Bronchial epithelial cell (primary cell): ENCODE results near the gene LYPD6B. TPM values are rescaled to one million over a fixed set of nuclear protein-coding genes. Genes with fewer than 3 reads are reported as not detected.

Source experiments
- DNase-seq: peaks from one replicate; pipeline ENCODE4 v3.0.0-alpha.2; 2010; ENCODE audit warnings: low read depth
- FAIRE-seq: peaks from 2 replicates; lab custom pipeline; 2011; peaks lifted over from hg19 to GRCh38; lab: Jason Lieb, UNC
- H3K27me3 ChIP-seq: 2 replicates; pipeline ENCODE4 v1.5.1; 2011; ENCODE audit warnings: low read length; ENCODE audit not compliant: control insufficient read depth, insufficient read depth
- H3K36me3 ChIP-seq: 2 replicates; pipeline ENCODE4 v1.5.1; 2011; ENCODE audit warnings: low read length; ENCODE audit not compliant: control insufficient read depth, insufficient read depth
- H3K4me3 ChIP-seq: 2 replicates; pipeline ENCODE4 v1.5.1; 2011; ENCODE audit warnings: mild to moderate bottlenecking, low read depth, low read length, control low read depth
- total RNA-seq: library from RNA; depleted of rRNA; stranded (reverse); fragments of >200 nt; gene quantifications from 2 replicates; pipeline ENCODE4 v1.2.1, GENCODE V29; 2014
- TF ChIP-seq, protein P1 (sequence below): IDR thresholded peaks from 2 replicates; pipeline ENCODE4 v1.5.1; 2011; ENCODE audit warnings: mild to moderate bottlenecking, moderate library complexity, low read length, control low read depth, inconsistent platforms; ENCODE audit not compliant: insufficient read depth, severe bottlenecking

Gene LYPD6B
- total RNA-seq, 1 donor from 2014 or later = 14.7 TPM

DNA sequence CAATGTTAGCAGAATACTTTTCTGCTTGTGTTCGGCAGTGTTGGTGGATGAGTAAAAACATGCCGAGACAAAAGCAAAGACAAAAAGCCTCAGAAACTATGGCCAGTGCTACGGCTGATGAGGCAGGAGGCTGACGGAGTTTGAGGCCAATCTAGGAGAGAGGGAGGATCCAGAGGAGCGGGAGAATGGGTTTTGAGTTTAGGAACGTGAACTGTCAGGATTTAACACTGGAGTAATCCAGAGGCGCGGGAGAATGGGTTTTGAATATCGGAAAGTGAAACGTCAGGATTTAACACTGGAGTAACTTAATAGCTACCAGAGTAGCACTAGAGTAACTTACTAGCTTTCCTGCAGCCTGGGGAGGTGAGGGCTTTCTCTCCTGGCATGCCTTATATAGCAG, 37.4 kb downstream of the LYPD6B start:
- Histone ChIP-seq H3K36me3 (no peaks in the 10 kb centered on the region), H3K27me3 (no peaks in the 10 kb centered on the region), H3K4me3 (no peak overlapping the region)
- DNase-seq (peak; percentile 21), FAIRE-seq (no peak)
- TF ChIP-seq, protein P1, sequence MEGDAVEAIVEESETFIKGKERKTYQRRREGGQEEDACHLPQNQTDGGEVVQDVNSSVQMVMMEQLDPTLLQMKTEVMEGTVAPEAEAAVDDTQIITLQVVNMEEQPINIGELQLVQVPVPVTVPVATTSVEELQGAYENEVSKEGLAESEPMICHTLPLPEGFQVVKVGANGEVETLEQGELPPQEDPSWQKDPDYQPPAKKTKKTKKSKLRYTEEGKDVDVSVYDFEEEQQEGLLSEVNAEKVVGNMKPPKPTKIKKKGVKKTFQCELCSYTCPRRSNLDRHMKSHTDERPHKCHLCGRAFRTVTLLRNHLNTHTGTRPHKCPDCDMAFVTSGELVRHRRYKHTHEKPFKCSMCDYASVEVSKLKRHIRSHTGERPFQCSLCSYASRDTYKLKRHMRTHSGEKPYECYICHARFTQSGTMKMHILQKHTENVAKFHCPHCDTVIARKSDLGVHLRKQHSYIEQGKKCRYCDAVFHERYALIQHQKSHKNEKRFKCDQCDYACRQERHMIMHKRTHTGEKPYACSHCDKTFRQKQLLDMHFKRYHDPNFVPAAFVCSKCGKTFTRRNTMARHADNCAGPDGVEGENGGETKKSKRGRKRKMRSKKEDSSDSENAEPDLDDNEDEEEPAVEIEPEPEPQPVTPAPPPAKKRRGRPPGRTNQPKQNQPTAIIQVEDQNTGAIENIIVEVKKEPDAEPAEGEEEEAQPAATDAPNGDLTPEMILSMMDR = no peak

- no peaks in the 10 kb centered on the region for H3K36me3 ChIP-seq
- FAIRE-seq = no peak
- no peak overlapping the region for H3K4me3 ChIP-seq
- no peak for DNase-seq
- TF ChIP-seq, protein P1 = no peak
- no peaks in the 10 kb centered on the region for H3K27me3 ChIP-seq
These were observed 38.4 kb downstream of the LYPD6B start for GRCh38 chr2:149076863-149077412.

DNA sequence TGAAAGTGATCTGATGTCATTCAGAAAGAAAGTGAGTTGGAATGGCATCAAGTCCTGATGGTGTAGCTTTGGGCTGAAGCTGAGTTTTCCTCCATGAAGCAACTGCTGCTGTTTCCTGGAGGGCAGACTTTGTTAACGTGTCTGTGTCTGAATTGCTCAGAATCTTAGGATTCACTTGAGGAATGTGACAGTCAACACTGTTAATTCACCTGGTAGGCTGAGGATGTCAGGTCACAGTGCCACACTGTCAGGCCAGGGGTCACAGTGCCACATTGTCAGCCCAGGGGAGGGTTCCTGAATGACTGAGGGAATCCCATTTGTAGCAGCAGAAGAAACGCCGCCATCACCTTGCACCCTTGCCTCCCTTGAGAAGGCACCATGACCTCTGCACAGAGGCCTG, 39.4 kb downstream of the LYPD6B start:
- Histone ChIP-seq H3K27me3 (no peaks in the 10 kb centered on the region), H3K36me3 (no peaks in the 10 kb centered on the region), H3K4me3 (no peak overlapping the region)
- TF ChIP-seq, protein P1 = no peak
- FAIRE-seq = no peak
- no peak for DNase-seq

DNA sequence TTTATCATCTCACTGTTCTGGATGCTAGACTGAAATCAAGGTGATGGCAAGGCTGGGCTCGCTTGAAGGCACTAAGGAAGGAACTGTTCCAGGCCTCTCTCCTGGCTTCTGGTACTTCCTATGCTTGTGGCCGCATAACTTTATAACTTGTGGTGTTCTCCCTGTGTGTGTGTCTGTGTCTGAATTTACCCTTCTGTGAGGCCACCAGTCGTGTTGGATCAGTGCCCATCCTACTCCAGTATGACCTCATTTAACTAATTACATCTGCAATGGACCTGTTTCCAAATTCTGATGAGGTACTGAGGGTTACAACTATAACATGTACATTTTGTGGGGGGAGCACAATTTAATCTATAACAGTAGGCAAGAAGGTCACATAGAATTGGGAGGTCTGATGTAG, 41.6 kb downstream of the LYPD6B start:
- H3K4me3 ChIP-seq = no peak overlapping the region
- no peak for DNase-seq
- no peaks in the 10 kb centered on the region for H3K27me3 ChIP-seq
- FAIRE-seq = no peak
- TF ChIP-seq, protein P1 = no peak
- H3K36me3 ChIP-seq = no peaks in the 10 kb centered on the region

GRCh38 chr2:149080971-149081370, 42.5 kb downstream of the LYPD6B start:
- TF ChIP-seq, protein P1 = no peak
- FAIRE-seq (no peak), DNase-seq (no peak)
- Histone ChIP-seq H3K4me3 (no peak overlapping the region), H3K36me3 (no peaks in the 10 kb centered on the region), H3K27me3 (no peaks in the 10 kb centered on the region)

GRCh38 chr2:149082079-149082478, 43.6 kb downstream of the LYPD6B start:
- no peak for DNase-seq
- FAIRE-seq = no peak
- no peaks in the 10 kb centered on the region for H3K36me3 ChIP-seq

More at GRCh38 chr2:149082079-149082478, 43.6 kb downstream of the LYPD6B start:
- Histone ChIP-seq H3K27me3 (no peaks in the 10 kb centered on the region), H3K4me3 (no peak overlapping the region)
- TF ChIP-seq, protein P1 = no peak
